ENCODE measurements around the gene RABGAP1L.
"Not testable (repeated sequence)": the region's sequence is repeated elsewhere in the genome, so short reads cannot be mapped to it uniquely, and the experiment has no call there.

Gene RABGAP1L

DNA sequence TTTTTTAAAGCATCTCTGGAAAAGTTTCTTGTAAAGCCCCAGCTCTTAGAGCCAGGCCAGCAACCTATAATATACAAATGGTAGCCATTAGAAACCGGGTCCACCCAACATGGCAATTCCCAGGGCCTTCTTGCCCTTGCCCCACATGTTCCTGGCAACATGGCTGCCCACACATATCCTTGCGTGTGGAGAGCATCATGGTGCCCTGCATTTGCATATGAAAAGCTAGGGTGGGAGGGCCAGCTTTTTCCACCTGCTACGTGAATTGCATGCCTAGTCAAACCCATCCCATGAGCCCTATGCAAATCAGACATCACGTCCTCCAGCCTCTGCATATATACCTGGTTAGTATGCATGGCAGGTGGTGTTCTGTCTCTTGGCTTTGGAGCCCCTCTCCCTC lies 88.2 kb downstream of the RABGAP1L start:
- no peak for DNase-seq

DNA sequence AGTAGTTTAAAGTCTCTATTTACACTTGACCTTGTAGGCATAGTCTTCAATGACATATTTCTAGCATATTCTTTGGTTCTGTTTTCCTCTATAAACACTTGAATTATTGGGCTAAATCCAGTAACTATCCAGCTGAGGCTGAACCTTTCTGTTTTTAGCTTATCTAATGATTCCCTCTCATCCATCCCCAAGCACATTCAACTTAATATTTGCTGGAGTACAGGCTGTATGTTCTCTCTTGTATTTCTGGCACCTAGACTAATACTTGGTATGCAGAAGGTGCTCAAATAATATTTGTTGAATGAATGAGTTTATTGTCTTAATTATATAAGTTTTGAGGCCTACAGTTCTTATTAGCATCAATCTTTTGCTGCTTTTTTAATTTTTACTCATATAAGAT lies 88.7 kb downstream of the RABGAP1L start:
- no peak for DNase-seq

DNA sequence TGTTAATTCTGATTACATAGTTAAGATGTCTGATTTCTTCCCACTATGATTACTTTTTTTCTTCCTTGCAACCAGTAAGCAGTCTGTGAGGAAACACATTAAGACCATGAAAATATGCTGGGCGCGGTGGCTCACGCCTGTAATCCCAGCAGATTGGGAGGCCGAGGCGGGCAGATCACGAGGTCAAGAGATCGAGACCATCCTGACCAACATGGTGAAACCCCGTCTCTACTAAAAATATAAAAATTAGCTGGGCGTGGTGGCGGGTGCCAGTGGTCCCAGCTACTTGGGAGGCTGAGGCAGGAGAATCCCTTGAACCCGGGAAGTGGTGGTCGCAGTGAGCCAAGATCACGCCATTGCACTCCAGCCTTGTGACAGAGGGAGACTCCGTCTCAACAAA lies 97.1 kb downstream of the RABGAP1L start:
- not testable (repeated sequence) for DNase-seq

DNA sequence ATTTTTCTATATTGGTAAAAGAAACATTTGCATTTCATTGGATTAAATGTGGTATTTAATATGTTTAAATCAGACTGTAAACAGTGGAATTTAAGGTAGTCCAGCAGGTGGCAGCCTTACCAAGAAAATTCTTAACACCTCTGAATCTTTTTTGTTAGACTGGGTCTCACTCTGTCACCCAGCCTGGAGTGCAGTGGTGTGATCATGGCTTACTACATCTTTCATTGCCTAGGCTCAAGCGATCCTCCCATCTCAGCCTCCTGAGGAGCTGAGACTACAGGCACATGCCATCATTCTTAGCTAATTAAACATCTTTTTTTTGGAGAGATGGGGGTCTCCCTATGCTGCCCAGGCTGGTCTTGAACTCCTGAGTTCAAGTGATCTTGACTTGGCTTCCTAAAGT lies 98.8 kb downstream of the RABGAP1L start:
- no peak for DNase-seq

DNA sequence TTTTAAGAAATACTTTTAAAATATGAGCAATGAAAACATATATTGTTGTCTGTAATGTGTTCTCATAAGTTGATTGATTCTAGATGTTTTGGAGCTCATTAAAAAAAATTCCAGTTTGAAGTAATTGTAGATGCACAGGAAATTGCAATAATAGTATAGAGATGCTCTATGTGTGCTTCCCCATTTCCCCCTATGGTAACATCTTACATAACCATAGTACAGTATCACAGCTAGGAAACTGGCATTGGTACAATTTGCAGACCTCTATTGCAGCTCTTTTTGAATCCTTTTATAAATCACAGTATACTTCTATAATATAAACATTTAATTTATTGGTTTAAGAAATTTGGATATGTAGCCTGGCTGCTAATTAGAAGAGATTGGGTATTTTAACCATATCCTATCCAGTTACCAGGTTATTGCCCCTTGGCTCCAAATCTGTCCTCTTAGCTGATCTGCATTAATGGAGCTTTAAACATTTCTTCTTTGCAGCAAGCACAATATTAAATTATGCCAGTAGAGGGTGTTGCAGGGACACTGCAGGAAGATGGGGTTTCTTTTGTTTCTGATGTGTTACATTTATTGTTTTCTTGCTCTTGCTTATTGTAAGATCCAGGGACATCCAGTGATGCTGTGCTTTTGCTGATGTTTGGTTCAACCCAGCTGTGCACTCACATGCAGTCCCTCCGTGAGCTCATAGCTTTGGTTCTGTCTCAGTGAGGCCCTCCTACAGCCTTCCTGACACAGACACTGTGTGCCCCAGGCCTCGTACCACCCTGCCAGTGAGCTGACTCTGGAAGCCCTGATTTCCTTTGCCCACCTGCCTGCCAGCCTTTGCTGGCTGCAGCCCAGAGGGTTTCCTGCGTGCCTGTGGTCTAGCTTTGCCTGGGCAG lies 103.3 kb downstream of the RABGAP1L start:
- DNase-seq = no peak

- DNase-seq = no peak
These were observed 106.0 kb downstream of the RABGAP1L start for GRCh38 chr1:174265282-174265681.

DNA sequence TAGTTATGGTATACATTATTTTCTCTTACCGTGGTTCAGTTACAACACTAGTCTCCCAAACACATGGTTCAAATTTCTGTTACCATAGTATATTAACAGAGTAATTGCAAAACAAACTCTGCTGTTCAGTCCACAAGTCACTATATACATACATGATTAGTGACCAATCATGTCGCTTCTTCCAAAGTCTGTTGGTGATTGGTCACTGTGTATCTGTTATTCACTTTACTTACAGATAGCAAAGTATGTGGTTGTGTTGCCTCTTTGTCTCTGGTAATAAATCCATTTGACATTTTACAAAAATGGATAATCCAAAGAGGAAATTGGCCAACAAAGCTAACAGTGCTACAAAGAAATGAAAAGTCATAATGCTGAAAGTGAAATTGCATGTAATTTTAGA lies 107.2 kb downstream of the RABGAP1L start:
- DNase-seq = no peak

DNA sequence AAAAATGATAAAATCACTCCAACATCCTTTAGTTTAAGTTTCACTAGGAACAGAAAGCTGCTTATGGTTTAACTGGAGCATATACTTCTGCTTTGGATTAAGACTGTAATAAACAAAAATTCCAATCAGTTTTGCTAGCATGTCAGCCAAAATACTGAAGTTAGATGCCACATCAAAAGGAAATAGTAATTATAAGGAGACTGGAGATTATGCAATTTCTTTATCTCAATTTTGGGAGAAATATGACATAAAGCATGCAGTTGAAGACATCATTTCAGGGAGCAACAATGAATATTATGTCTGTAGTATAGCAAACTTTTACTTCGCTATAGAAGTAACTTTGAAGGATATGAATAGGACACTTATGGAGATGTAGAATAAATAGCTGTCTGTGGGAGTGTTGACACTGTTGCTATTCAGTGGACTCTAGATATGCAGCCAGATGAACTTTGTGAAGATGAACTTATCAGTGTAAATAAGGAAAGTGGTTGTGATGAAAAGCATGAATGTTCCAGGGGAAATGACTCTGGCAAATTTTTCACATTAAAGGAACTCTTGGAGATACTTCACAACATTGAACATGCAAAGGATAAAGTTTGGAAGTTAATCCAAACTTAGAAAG lies 107.8 kb downstream of the RABGAP1L start:
- DNase-seq = no peak

DNA sequence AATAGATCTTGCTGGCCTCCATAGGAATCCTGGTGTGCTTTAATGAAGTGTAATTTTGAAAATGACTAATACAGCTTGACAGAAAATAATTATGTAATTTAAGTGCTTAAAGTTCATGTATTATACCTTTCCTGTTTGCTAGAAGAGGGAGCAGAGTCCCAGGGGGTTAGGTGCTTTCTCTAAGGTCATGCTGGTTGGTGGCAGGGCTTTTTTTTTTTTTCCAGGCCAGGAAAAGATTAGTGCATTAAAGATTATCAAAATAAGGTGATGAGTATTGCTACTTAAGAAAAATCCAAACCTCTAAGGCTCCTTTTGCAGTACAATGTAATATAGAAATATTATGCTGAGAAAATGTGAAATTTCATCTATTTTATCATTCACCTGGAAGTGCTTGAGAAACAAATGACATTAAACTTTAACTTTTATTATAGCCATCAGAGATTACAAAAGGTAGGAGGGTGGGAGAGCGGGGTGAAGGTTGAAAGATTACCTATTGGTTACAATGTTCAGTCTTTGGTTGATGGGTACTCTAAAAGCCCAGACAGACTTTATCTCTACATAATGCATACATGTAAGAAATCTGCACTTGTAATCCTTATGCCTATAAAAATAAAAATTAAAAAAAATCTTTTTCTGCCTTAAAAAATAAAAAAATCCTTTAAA lies 110.8 kb downstream of the RABGAP1L start:
- DNase-seq = no peak

DNA sequence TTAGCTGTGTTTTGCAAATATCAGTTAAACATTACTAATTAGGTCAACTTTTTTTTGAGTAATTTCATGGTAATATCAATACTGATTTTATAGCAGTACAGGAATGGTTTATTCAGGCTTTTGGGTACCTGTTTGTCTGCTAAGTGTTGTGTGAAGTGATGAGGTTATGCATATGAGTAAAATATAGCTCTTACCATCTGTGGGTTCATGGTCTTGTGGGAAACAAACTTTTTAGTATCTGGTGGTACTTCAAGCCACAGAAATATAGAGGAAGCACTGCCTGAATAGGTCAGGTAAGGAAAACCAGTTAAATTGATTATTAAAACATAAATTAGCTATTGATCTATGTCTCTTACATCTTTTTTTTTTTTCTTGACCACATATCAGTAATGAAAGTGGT lies 113.9 kb downstream of the RABGAP1L start:
- DNase-seq = no peak

- DNase-seq = no peak
These were observed 114.5 kb downstream of the RABGAP1L start for GRCh38 chr1:174273776-174274175.

DNA sequence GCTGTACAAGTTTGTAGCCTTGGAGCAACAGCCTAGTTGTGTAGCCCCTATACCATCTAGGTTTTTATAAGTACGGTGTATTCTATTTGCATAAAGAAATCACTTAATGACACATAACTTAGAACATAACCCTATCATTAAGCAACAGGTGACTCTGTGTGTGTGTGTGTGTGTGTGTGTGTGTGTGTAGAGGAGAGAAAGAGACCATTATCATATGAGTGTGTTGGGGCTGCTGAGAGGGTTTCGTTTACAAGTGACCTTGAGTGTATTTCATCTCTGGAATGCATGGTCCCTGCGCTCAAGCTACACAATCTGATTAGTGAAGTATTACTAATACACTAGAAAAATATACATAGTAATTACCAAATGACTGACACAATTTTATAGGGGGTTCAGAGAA lies 115.1 kb downstream of the RABGAP1L start:
- DNase-seq = no peak

- no peak for DNase-seq
These were observed 115.6 kb downstream of the RABGAP1L start for GRCh38 chr1:174274884-174275283.

DNA sequence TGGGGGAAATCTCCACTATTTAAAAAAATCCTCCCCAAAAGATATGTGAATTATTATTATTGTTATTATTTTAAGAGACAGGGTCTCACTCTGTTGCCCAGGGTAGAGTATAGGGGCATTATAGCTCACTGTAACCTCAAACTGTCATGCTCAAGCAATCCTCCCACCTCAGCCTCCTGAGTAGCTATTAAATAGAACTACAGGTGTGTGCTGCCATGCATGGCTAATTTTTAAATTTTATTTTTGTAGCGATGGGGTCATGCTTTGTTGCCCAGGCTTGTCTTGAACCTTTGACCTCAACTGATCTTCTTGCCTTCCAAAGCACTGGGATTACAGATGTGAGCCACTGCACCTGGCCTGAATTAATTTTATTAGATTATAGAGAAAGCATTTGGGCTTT lies 116.8 kb downstream of the RABGAP1L start:
- DNase-seq = no peak

DNA sequence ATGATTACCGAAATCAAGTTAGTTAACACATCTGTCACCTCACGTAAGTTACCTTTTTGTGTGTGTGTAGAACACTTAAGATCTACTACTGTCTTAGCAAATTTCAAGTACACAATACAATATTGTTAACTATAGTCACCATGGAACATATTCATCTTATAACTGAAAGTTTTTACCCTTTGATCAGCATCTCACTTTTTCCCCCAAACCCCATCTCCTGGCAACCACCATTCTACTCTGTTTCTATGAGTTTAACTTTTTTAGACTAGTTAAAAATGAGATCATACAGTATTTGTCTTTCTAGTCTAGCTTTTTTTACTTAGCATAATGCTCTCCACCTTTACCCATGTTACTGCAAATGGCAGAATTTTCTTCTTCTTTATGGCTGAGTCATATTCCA lies 124.7 kb downstream of the RABGAP1L start:
- DNase-seq = no peak

- DNase-seq = no peak
These were observed 126.7 kb downstream of the RABGAP1L start for GRCh38 chr1:174286042-174286441.

DNA sequence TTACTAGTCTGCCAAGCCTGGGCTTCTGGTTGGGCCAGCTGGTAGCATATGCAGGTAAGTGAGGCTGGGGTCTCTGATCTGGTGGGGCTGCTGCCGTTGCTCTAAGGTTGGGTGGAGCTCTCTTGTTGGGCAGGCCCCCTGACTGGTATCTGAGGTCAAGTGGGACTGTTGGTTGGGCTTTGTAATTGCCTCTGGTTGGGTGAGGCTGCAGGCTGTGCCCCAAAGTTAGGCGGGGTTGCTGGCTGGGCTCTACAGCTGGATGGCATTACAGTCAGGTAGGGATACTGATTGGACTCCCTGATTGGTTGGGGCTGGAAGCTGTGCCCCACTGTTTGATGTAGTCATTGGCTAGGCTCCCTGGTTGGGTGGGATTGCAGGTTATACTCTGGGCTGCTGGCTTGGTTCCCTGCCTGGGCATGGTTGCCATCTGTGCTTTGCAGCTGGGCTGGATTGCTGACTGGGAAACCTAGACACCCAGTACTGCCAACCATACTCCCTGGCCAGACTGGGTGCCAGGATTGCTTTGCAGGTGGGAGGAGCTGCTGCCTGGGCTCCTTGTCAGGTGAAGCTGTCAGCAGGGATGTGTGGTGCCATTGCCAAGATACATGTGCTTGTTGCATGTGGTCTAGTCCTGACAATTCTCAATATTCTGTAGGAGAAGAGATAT lies 130.5 kb downstream of the RABGAP1L start:
- no peak for DNase-seq

DNA sequence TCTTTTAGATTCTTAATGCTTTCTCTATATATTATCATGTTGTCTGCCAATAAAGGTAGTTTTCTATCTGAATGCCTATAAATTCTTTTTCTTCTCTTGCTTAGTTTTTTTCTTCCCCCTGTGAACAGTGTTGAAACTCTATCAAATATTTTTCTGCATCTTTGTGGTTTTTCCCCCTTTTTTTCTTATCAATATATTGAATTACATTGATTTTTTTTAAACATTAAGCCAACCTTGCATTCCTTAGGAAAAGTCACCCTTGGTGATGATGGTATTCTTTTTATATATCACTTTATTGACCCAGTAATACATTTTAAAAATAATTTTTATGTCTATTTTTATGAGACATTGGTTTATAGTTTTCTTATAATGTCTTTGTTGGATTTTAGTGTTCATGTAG lies 131.7 kb downstream of the RABGAP1L start:
- no peak for DNase-seq

DNA sequence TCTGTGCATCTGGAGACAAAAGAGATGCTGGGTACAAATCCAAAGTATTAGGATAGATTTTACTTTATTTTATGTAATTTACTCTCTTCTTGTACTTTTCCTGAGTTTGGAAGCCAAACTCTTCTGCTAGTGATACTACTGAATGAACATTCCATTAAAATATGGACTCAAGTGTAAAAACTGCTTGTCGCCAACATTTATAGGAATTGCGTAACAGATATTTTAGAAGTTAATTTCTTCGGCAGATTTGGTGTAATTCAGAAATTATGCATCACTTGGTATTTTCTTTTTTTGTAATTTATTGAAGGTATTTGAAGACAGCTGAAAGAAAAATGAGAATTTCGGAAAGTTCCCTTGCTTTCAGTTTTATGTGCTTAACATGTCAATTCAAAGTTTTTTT lies 137.0 kb downstream of the RABGAP1L start:
- no peak for DNase-seq

DNA sequence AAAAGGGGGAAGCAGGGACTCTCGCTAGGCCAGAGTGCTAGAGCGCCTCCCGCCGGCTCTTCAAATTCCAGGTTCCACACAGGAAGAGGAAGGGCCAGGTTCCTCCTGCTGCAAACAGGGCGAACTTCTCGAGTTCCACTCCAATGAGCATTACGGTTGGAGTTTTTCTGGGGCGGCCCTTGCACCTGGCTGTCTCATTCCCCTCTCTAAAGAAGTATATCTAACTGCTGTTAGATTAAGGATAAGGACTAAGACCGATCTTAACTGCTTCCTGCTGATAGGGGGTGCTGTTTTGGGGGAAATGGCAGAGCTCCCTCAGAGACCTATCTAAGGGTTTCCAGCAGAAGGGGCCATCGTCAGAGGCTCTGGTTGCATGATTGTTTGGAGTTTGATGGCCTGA lies 138.0 kb downstream of the RABGAP1L start:
- no peak for DNase-seq

- no peak for DNase-seq
These were observed 142.2 kb downstream of the RABGAP1L start for GRCh38 chr1:174301295-174302077.

DNA sequence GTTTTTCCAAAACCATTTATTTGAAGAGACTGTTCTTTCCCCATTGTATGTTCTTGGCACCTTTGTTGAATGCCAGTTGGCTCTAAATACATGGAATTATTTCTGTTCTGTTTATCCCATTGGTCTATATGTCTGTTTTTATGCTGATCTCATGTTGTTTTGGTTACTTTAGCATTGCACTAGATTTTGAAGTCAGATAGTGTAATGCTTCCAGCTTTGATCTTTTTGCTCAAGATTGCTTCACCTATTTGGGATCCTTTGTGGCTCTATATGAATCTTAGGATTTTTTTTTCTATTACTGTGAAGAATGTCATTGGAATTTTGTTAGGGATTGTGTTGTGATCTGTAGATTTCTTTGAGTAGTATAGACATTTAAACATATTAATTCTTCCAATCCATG lies 149.3 kb downstream of the RABGAP1L start:
- DNase-seq = no peak

DNA sequence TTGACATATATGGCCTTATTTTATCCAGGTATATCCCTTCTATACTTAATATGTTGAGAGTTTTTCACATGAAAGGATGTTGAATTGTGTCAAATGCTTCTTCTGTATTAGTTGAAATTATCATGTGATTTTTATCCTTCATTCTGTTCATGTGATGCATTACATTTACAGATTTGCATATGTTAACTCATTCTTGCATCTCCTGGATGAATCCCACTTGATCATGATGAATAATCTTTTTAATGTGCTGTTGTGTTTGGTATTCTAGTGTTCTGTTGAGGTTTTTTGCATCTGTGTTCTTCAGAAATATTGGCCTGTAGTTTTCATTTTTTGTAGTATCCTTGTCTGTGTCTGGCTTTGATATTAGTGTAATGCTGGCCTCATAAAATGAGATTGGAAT lies 150.2 kb downstream of the RABGAP1L start:
- no peak for DNase-seq
